OCI-LY7 (cell line): Measurements from ENCODE around the gene ARRB2.

Source experiments
- CTCF ChIP-seq: fragments of 200-600 bp; sonication (generic); conservative IDR thresholded peaks from 2 replicates; pipeline ENCODE4 v1.5.1; 2014; ENCODE audit warnings: mild to moderate bottlenecking, antibody characterized with exemption, low read length, moderate library complexity, mixed read lengths
- EZH2phosphoT487 ChIP-seq: fragments of 200-600 bp; sonication (generic); IDR thresholded peaks from 2 replicates; pipeline ENCODE4 v1.6.1; 2018; ENCODE audit warnings: low read depth, borderline replicate concordance, mild to moderate bottlenecking, mixed run types, antibody characterized with exemption, low read length, moderate library complexity, mixed read lengths

- no peak for TF ChIP-seq CTCF
- TF ChIP-seq EZH2phosphoT487: no peak
These were observed 34.9 kb downstream of the ARRB2 start for GRCh38 chr17:4744999-4745969.
